T-cell (primary cell): ENCODE results near the gene TTYH3. TPM values are rescaled to one million over a fixed set of nuclear protein-coding genes. Genes with fewer than 3 reads are reported as not detected.
A peak's percentile ranks its signal among the peaks of the same experiment; 100 is the strongest.

ENCODE experiments used
- ATAC-seq, 4 experiments: fragments of 200-7000 bp in 3 of 4; fragments of 150-1000 bp in 1 of 4; cut with Tn5 transposase; replicated peaks in 1 of 4; 1 replicate in 3 of 4; 2 replicates in 1 of 4; pipeline ENCODE4 v1.10.0; 2021; ENCODE audit warnings: moderate library complexity in 3 of 4, mild to moderate bottlenecking in 2 of 4, moderate number of reproducible peaks in 1 of 4
- CTCF ChIA-PET, 2 donors: fragments of 300-600 bp; sonication (Branson Sonifier 250); formaldehyde crosslinking; loops; one replicate each; lab custom pipeline; 2022; ENCODE audit warnings: antibody characterized with exemption in 2 of 2; lab: Charles Lee
- POLR2A ChIA-PET, 2 donors: fragments of 300-600 bp; sonication (Branson Sonifier 250); formaldehyde crosslinking; loops; one replicate each; lab custom pipeline; 2022; ENCODE audit warnings: antibody characterized with exemption in 2 of 2; lab: Charles Lee
- DNase-seq, 35 experiments: peaks; one replicate each; pipeline versions ENCODE4 v3.0.0 to v3.0.0-alpha.2; 2013 to 2023
- H3K27ac ChIP-seq: one replicate; pipeline ENCODE4 v1.5.1; 2013; ENCODE audit warnings: low read length
- H3K27me3 ChIP-seq, 2 experiments: replicated peaks in 1 of 2; 1 replicate in 1 of 2; 2 replicates in 1 of 2; pipeline versions ENCODE4 v1.6.1 to v1.7.0; 2013; ENCODE audit warnings: low read length in 1 of 2, mixed read lengths in 1 of 2; ENCODE audit not compliant: control insufficient read depth in 2 of 2, insufficient read depth in 2 of 2; ENCODE audit errors: extremely low read depth in 1 of 2
- H3K36me3 ChIP-seq, 2 donors: 1 replicate in 1 of 2; 2 replicates in 1 of 2; pipeline versions ENCODE4 v1.6.1 to v1.7.0; 2013; ENCODE audit warnings: low read length in 1 of 2; ENCODE audit not compliant: control insufficient read depth in 2 of 2, insufficient read depth in 1 of 2; ENCODE audit errors: extremely low read depth in 1 of 2
- H3K4me1 ChIP-seq, 2 experiments: 1 replicate in 1 of 2; 2 replicates in 1 of 2; pipeline versions ENCODE4 v1.6.1 to v1.7.0; 2013; ENCODE audit warnings: low read length in 2 of 2, mixed read lengths in 1 of 2; ENCODE audit not compliant: insufficient read depth in 2 of 2, control insufficient read depth in 1 of 2; ENCODE audit errors: extremely low read depth in 1 of 2
- H3K4me3 ChIP-seq, 2 donors: 1 replicate in 1 of 2; 2 replicates in 1 of 2; pipeline versions ENCODE4 v1.5.1 to v1.7.0; 2013; ENCODE audit warnings: mild to moderate bottlenecking in 2 of 2, low read length in 1 of 2, moderate library complexity in 1 of 2; ENCODE audit not compliant: control insufficient read depth in 1 of 2; ENCODE audit errors: extremely low read depth in 1 of 2
- H3K9me3 ChIP-seq: 2 replicates; pipeline ENCODE4 v1.7.0; 2013
- H3K27ac Mint-ChIP-seq, 2 donors: one replicate each; pipeline ENCODE4 v1.8.0; 2020 to 2021; ENCODE audit warnings: mild to moderate bottlenecking in 2 of 2, mixed read lengths in 2 of 2
- H3K27me3 Mint-ChIP-seq, 2 donors: one replicate each; pipeline ENCODE4 v1.8.0; 2021 to 2022; ENCODE audit warnings: mixed read lengths in 2 of 2
- H3K36me3 Mint-ChIP-seq: one replicate; pipeline ENCODE4 v1.8.0; 2021; ENCODE audit warnings: mixed read lengths
- H3K4me1 Mint-ChIP-seq, 3 donors: one replicate each; pipeline ENCODE4 v1.8.0; 2020 to 2022; ENCODE audit warnings: mixed read lengths in 3 of 3, mild to moderate bottlenecking in 1 of 3
- H3K4me3 Mint-ChIP-seq, 3 donors: one replicate each; pipeline ENCODE4 v1.8.0; 2020 to 2022; ENCODE audit warnings: mild to moderate bottlenecking in 3 of 3, mixed read lengths in 3 of 3, moderate library complexity in 3 of 3
- H3K9me3 Mint-ChIP-seq, 3 donors: one replicate each; pipeline ENCODE4 v1.8.0; 2020 to 2022; ENCODE audit warnings: mixed read lengths in 3 of 3
- WGBS: methylation state at CpG from one replicate; pipeline ENCODE4 v1.1.5; 2013; ENCODE audit warnings: missing lambda C conversion rate; ENCODE audit not compliant: insufficient coverage; 5-methylcytosine and 5-hydroxymethylcytosine counted together
- total RNA-seq, 35 experiments: library from RNA in 6 of 35; stranded (reverse) in 6 of 35; fragments of 120-200 nt in 1 of 35; gene quantifications; one replicate each; pipeline versions ENCODE4 v1.2.1 to v1.2.4 and lab custom pipeline; 2013 to 2026

TTYH3 gene
- total RNA-seq, 5 donors from 2014 or later (not counting 1 experiment from before 2014, with no cell fraction given), result 11.5 to 17.7 (median 14.5) TPM

DNA sequence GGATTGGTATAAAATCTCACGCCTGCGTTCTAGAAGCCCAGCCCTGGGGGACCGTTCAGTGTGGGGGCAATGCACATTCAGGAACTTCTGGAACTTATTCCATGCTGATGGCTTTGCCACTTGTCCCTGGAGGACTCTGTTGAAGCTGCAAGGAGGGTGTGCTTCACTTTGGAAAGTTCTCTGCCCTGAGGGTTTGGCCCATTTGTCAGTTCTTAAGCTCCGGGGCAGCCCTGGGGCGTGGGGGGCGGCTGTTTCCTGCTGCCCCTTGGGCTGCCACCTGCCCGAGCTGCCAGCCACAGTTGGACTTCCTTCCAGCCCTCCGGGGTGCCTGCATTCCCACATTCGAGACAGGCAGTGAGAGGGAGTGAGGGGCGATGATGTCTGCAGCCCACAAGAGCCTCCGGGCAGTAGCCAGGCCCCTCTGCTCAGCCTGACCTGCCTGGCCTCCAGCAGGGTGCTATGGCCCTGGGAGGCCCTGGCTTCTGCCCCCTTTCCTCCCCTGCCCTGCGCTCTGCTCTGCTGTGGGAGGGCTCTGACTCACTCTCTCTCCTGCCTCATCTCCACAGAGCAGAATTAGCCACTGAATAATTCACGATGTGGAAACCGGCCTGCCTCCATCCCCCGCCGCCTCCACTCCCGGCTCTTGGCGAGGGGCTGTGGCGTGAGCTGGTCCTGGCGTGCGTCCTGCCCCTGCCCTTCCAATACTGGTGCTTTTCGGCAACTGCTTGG lies 1.9 kb downstream of the TTYH3 start:
- Histone ChIP-seq H3K4me1 (peaks cover 4 to 29% of the 10 kb centered on the region in 2 experiments), H3K36me3 (peaks cover 0 to 9% of the 10 kb centered on the region in 2 donors), H3K27me3 (peaks cover 0 to 13% of the 10 kb centered on the region in 2 experiments), H3K27ac (peak overlapping the region; percentile 23), H3K9me3 (no peaks in the 10 kb centered on the region), H3K4me3 (peak overlapping the region; percentile 90 to 92)
- H3K27me3 Mint-ChIP-seq, result no peaks in the 10 kb centered on the region
- H3K27ac Mint-ChIP-seq, result peak overlapping the region; percentile 57 to 66
- no peaks in the 10 kb centered on the region for H3K36me3 Mint-ChIP-seq
- peak in 1 of 4 experiments; percentile 16 for ATAC-seq
- no peaks in the 10 kb centered on the region for H3K9me3 Mint-ChIP-seq
- POLR2A ChIA-PET, result no interaction called here
- CTCF ChIA-PET, result no interaction called here
- 40% methylated on average over 21 of the region's 22 CpGs for WGBS
- H3K4me3 Mint-ChIP-seq, result peak overlapping the region; percentile 82 to 92 (median 84)
- H3K4me1 Mint-ChIP-seq, result peaks cover 17 to 21% (median 20%) of the 10 kb centered on the region in 3 donors
- peak in 3 of 35 experiments; percentile 14 to 23 (median 16) for DNase-seq

DNA sequence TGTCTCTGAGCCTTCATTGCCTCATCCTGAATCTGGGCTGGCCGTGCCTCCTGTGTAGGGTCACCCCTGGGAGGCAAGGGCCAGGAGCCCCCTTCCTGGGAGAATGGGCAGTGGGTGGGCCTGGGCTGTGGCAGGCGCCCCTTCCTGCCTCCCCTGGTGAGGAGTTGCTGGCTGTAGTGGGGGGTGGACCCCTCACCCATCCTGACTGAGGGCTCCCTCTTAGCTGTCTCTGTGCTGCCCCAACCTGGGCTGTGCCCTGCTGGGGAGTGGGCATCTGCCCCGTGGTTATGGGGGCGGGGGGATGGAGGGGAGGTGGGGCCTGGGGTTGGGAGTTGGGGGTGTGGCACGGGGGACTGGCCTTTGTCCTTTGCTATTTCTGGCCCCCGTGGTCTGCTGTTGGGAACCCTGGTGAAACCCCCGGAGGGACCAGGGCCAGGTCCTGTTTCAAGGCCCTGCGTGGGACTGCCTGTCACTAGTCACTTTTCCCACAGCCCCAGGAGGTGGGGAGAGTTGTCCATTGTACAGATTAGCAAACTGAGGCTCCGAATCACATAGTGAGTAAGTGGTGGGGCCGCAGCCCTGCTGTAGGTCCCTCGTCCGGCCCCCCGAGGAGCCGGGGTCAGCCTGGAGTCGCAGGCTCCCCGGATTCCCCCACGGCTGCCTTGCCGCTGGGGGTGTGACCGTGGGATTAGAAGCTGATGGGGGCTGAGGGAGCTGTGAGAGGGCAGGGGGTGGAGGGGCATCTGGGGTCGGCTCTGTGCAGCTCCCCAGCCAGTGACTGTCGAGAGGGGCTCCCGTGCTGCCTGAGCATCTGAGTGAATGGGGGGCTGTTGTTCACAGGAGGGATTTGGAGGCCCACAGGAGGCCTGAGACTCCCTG lies 2.7 kb downstream of the TTYH3 start:
- peaks cover 0 to 12% of the 10 kb centered on the region in 2 experiments for H3K27me3 ChIP-seq
- H3K9me3 Mint-ChIP-seq, result no peaks in the 10 kb centered on the region
- no peak for ATAC-seq
- 91% methylated on average over 20 of the region's 22 CpGs for WGBS
- peaks cover 0 to 11% of the 10 kb centered on the region in 2 donors for H3K36me3 ChIP-seq
- H3K36me3 Mint-ChIP-seq, result no peaks in the 10 kb centered on the region
- H3K27me3 Mint-ChIP-seq, result no peaks in the 10 kb centered on the region
- ChIA-PET CTCF (no interaction called here), POLR2A (interaction anchor here in 1 of 2 donors (0.6 kb wide), 1 partner anchor 186 kb away, joined by 3 read pairs; no protein-coding TSS in a partner anchor)
- DNase-seq, result no peak
- peak overlapping the region; percentile 36 to 92 (median 41) for H3K4me3 Mint-ChIP-seq
- H3K27ac Mint-ChIP-seq, result peak overlapping the region in 1 of 2 donors; percentile 16
- H3K4me1 ChIP-seq, result peaks cover 4 to 29% of the 10 kb centered on the region in 2 experiments
- no peaks in the 10 kb centered on the region for H3K9me3 ChIP-seq
- H3K4me1 Mint-ChIP-seq, result peaks cover 17 to 21% (median 20%) of the 10 kb centered on the region in 3 donors
- no peak overlapping the region for H3K4me3 ChIP-seq
- H3K27ac ChIP-seq, result no peak overlapping the region

DNA sequence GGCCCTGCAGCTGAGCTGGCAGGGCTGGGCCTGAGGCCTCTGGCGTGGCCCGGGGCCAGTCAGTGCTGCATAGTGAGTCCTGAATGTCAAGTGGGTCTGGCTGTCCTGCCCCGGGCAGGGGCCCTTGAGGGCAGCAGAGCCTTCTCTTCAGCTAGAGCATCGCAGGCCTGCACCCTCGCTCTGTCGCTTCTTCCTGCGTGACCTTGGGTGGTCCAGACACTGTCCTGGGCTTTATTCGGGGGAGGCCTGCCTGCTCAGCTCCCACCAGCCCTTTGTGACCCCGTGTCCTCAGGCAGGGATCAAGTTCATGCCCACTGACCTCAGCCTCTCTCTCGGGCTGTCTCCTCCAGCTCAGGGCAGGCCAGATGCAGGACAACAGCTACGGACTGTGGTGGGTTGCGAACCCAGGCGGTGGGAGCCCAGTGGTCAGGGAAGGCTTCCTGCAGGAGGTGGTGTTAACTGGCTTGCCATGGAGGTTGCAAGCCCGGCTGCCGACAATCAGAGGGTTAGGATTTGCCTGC lies 3.4 kb downstream of the TTYH3 start:
- peak overlapping the region in 2 of 3 donors; percentile 4 to 12 for H3K4me3 Mint-ChIP-seq
- Histone ChIP-seq H3K4me1 (peaks cover 4 to 29% of the 10 kb centered on the region in 2 experiments), H3K27ac (no peak overlapping the region), H3K36me3 (peaks cover 0 to 15% of the 10 kb centered on the region in 2 donors), H3K4me3 (no peak overlapping the region), H3K9me3 (no peaks in the 10 kb centered on the region), H3K27me3 (peaks cover 0 to 6% of the 10 kb centered on the region in 2 experiments)
- WGBS, result 95% methylated on average over 12 of the region's 15 CpGs
- H3K36me3 Mint-ChIP-seq, result no peaks in the 10 kb centered on the region
- H3K4me1 Mint-ChIP-seq, result peaks cover 17 to 21% (median 20%) of the 10 kb centered on the region in 3 donors
- POLR2A ChIA-PET, result interaction anchor here in 1 of 2 donors (0.6 kb wide), 1 partner anchor 186 kb away, joined by 3 read pairs; no protein-coding TSS in a partner anchor
- ATAC-seq (no peak), DNase-seq (no peak)
- no peaks in the 10 kb centered on the region for H3K27me3 Mint-ChIP-seq
- no peaks in the 10 kb centered on the region for H3K9me3 Mint-ChIP-seq
- H3K27ac Mint-ChIP-seq, result no peak overlapping the region
- CTCF ChIA-PET, result no interaction called here

DNA sequence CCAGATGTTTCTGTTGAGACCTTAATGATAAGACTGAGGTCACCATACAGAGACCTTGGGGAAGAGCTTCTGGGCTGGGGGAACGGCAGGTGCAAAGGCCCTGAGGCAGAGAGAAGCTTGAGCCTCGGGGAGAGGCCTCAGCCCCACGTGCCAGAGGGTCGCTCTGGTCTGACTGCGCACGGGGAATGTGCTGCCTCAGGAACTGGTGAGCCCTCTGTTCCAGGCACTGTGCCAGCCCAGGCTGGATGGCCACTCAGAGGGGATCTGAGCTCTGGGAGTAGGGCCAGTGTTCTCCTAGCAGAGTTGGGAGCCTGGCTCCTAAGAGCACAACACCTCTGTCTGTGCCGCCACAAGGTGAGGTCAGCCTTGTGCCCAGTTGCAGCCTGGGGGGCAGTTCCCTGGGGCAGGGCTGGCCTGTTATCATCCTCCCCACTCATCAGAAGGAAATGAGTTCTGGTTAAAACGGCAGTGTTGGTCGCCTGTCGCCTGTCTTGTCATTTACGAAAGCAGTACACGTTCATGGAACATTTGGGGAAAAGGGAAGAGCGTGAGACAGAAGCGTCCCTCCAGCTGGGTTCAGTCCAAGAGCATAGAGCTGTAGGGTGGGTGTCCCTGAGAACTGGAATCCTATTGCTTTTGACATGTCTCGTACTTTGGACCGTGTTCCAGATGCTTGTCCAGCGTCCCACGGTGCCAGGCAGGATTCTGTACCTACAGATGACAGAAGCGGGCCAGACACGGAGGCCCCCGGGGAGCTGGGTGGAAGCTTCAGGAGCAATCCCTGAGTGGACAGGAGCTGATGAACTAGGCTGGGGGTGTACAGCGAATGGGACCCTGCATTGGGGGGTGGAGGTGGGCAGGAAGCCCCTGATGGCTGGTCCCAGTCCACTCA lies 4.3 kb downstream of the TTYH3 start:
- Mint-ChIP-seq H3K27me3 (no peaks in the 10 kb centered on the region), H3K36me3 (no peaks in the 10 kb centered on the region), H3K27ac (no peak overlapping the region), H3K4me1 (peaks cover 15 to 19% (median 18%) of the 10 kb centered on the region in 3 donors), H3K9me3 (no peaks in the 10 kb centered on the region), H3K4me3 (no peak overlapping the region)
- DNase-seq (no peak), ATAC-seq (no peak)
- POLR2A ChIA-PET, result no interaction called here
- CTCF ChIA-PET, result no interaction called here
- Histone ChIP-seq H3K9me3 (no peaks in the 10 kb centered on the region), H3K27ac (no peak overlapping the region), H3K4me3 (no peak overlapping the region), H3K4me1 (peaks cover 4 to 28% of the 10 kb centered on the region in 2 experiments), H3K27me3 (peaks cover 0 to 3% of the 10 kb centered on the region in 2 experiments), H3K36me3 (peaks cover 0 to 15% of the 10 kb centered on the region in 2 donors)
- 88% methylated on average over 7 of the region's 22 CpGs for WGBS

DNA sequence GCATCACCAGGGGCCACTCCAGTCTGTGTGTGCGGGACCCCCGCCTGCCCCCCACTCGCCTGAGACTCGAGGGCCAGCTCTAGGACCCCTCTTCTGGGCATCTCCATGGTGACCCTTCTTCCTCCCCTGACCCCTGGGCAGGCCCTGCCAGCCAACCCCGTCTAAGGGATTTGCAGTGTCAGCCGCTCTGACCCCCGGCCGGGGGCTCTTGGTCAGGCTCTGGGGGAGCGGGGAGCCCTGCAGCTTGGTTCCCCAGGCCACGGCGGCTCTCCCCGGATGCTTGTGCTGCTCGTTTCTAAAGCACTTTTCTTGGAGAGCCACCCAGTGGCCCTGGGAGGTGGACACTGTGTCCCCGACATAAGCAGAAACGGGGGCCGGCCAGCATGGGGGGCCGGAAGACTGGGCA lies 5.3 kb downstream of the TTYH3 start:
- DNase-seq, result no peak
- H3K9me3 ChIP-seq, result no peaks in the 10 kb centered on the region
- WGBS, result 94% methylated on average over 12 of the region's 17 CpGs
- no peak overlapping the region for H3K4me3 Mint-ChIP-seq
- H3K27ac Mint-ChIP-seq, result no peak overlapping the region
- no peak for ATAC-seq
- H3K36me3 Mint-ChIP-seq, result no peaks in the 10 kb centered on the region
- H3K4me3 ChIP-seq, result no peak overlapping the region
- peaks cover 0 to 15% of the 10 kb centered on the region in 2 donors for H3K36me3 ChIP-seq
- CTCF ChIA-PET, result no interaction called here
- peaks cover 12 to 16% (median 14%) of the 10 kb centered on the region in 3 donors for H3K4me1 Mint-ChIP-seq
- H3K9me3 Mint-ChIP-seq, result no peaks in the 10 kb centered on the region
- H3K4me1 ChIP-seq, result peaks cover 4 to 23% of the 10 kb centered on the region in 2 experiments
- H3K27me3 Mint-ChIP-seq, result no peaks in the 10 kb centered on the region
- no peak overlapping the region for H3K27ac ChIP-seq
- H3K27me3 ChIP-seq, result peaks cover 0 to 3% of the 10 kb centered on the region in 2 experiments
- POLR2A ChIA-PET, result no interaction called here
